ENCODE results near the gene RFPL3.
"Not testable (repeated sequence)": the region's sequence is repeated elsewhere in the genome, so short reads cannot be mapped to it uniquely, and the experiment has no call there.

RFPL3 gene

DNA sequence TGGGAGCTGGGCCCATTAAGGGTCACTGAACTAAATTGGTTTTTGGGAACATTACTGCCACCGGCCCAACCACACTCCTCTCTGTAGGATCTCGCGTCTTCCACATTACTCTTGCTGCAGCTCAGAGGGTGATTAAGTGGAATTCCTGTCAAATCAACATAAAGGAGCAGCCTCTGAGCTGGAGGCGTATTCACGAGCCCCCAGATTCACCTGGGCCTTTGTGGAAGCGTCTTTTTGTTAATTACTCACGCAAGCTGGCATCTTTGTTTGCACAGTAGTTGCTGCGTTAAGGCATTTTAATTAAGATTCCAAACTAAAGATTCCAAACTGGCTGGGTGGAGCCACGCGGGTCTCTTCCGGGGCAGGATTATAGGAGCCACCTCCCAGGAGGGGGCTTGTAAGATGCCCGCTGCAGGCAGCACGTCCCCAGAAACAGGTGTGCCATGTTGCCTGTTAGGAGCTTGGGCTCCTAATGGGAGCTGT is 21.5 kb upstream of the RFPL3 start:
- H3K9ac ChIP-seq (ENCODE audit: low read depth in 1 of 2, low read length in 2 of 2), result no peak overlapping the region
- peaks cover under 1 to 15% of the 10 kb centered on the region in 2 donors for H3K27me3 ChIP-seq (ENCODE audit: control insufficient read depth in 1 of 2, insufficient read depth in 2 of 2, low read length in 2 of 2)
- no peaks in the 10 kb centered on the region for H3K4me1 ChIP-seq (ENCODE audit: control insufficient read depth in 1 of 2, insufficient read depth in 2 of 2, low read length in 2 of 2)
- no peak overlapping the region for H3K27ac ChIP-seq (ENCODE audit: low read depth, low read length)
- H3K4me3 ChIP-seq (ENCODE audit: low read depth in 1 of 2, low read length in 2 of 2), result no peak overlapping the region
- no peaks in the 10 kb centered on the region for H3K36me3 ChIP-seq (ENCODE audit: control insufficient read depth in 1 of 2, insufficient read depth in 2 of 2, low read length in 2 of 2)
- no peaks in the 10 kb centered on the region for H3K9me3 ChIP-seq (ENCODE audit: control insufficient read depth in 1 of 2, low read length in 2 of 2)

DNA sequence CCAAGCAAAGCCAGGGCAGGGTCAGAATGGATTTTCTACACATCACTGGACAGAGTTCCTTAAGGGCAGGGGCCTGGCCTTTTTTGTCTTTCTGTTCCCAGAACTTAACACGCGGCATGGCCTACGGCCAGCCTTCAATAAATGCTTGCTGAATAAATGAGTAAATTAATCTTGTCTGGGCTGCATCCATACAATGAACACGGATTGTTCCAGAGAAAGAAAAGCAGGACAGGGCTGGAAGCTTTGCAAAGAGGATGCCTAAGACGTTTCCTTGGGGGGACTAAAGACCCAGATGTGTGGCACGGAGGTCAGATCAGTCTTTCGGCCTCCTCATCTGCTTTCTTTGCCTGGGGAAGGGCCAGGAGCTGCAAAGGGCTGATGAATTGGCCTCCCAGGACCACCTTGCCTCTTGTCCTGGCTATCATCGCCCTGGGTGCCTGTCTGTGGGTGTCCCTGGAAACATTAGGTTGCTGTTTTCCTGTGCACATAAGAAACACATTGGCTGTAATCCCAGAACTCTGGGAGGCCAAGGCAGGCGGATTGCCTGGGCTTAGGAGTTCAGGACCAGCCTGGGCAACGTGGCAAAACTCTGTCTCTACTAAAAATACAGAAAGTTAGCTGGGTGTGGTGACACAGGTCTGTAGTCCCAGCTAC is 20.8 kb upstream of the RFPL3 start:
- H3K36me3 ChIP-seq (ENCODE audit: control insufficient read depth in 1 of 2, insufficient read depth in 2 of 2, low read length in 2 of 2), result no peaks in the 10 kb centered on the region
- H3K9me3 ChIP-seq (ENCODE audit: control insufficient read depth in 1 of 2, low read length in 2 of 2), result no peaks in the 10 kb centered on the region
- H3K4me3 ChIP-seq (ENCODE audit: low read depth in 1 of 2, low read length in 2 of 2), result no peak overlapping the region
- no peaks in the 10 kb centered on the region for H3K4me1 ChIP-seq (ENCODE audit: control insufficient read depth in 1 of 2, insufficient read depth in 2 of 2, low read length in 2 of 2)
- H3K27ac ChIP-seq (ENCODE audit: low read depth, low read length), result no peak overlapping the region
- no peak overlapping the region for H3K9ac ChIP-seq (ENCODE audit: low read depth in 1 of 2, low read length in 2 of 2)
- peaks cover 5 to 15% of the 10 kb centered on the region in 2 donors for H3K27me3 ChIP-seq (ENCODE audit: control insufficient read depth in 1 of 2, insufficient read depth in 2 of 2, low read length in 2 of 2)

DNA sequence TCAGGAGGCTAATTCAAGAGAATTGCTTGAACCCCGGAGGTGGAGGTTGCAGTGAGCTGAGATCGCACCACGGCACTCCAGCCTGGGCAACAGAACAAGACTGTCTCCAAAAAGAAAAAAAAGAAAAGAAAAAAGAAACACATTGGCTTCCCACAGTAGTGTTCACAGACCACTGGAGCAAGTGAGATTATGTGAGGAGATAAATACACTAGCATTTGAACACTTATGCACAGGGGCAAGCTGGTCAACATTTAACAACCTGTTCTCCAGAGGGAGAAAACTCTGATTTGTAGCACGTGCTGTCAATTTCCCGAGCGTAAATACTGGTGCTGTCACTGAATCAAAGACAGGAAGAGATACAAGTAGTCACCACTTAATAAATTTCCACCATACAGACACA is 20.2 kb upstream of the RFPL3 start:
- H3K27ac ChIP-seq (ENCODE audit: low read depth, low read length), result not testable (repeated sequence)

GRCh38 chr22:32338757-32339156 is 18.9 kb upstream of the RFPL3 start:
- no peaks in the 10 kb centered on the region for H3K4me1 ChIP-seq (ENCODE audit: control insufficient read depth in 1 of 2, insufficient read depth in 2 of 2, low read length in 2 of 2)
- no peak overlapping the region for H3K4me3 ChIP-seq (ENCODE audit: low read depth in 1 of 2, low read length in 2 of 2)
- no peak overlapping the region for H3K9ac ChIP-seq (ENCODE audit: low read depth in 1 of 2, low read length in 2 of 2)
- H3K27me3 ChIP-seq (ENCODE audit: control insufficient read depth in 1 of 2, insufficient read depth in 2 of 2, low read length in 2 of 2), result peaks cover 5 to 12% of the 10 kb centered on the region in 2 donors
- no peaks in the 10 kb centered on the region for H3K36me3 ChIP-seq (ENCODE audit: control insufficient read depth in 1 of 2, insufficient read depth in 2 of 2, low read length in 2 of 2)
- no peak overlapping the region for H3K27ac ChIP-seq (ENCODE audit: low read depth, low read length)
- H3K9me3 ChIP-seq (ENCODE audit: control insufficient read depth in 1 of 2, low read length in 2 of 2), result no peaks in the 10 kb centered on the region

More for the DNA sequence above, 20.2 kb upstream of the RFPL3 start:
- H3K9me3 ChIP-seq (ENCODE audit: control insufficient read depth in 1 of 2, low read length in 2 of 2); H3K9ac ChIP-seq (ENCODE audit: low read depth in 1 of 2, low read length in 2 of 2); H3K4me1 ChIP-seq (ENCODE audit: control insufficient read depth in 1 of 2, insufficient read depth in 2 of 2, low read length in 2 of 2); H3K4me3 ChIP-seq (ENCODE audit: low read depth in 1 of 2, low read length in 2 of 2); H3K36me3 ChIP-seq (ENCODE audit: control insufficient read depth in 1 of 2, insufficient read depth in 2 of 2, low read length in 2 of 2): not testable (repeated sequence)
- peaks cover 5 to 15% of the 10 kb centered on the region in 2 donors for H3K27me3 ChIP-seq (ENCODE audit: control insufficient read depth in 1 of 2, insufficient read depth in 2 of 2, low read length in 2 of 2)

DNA sequence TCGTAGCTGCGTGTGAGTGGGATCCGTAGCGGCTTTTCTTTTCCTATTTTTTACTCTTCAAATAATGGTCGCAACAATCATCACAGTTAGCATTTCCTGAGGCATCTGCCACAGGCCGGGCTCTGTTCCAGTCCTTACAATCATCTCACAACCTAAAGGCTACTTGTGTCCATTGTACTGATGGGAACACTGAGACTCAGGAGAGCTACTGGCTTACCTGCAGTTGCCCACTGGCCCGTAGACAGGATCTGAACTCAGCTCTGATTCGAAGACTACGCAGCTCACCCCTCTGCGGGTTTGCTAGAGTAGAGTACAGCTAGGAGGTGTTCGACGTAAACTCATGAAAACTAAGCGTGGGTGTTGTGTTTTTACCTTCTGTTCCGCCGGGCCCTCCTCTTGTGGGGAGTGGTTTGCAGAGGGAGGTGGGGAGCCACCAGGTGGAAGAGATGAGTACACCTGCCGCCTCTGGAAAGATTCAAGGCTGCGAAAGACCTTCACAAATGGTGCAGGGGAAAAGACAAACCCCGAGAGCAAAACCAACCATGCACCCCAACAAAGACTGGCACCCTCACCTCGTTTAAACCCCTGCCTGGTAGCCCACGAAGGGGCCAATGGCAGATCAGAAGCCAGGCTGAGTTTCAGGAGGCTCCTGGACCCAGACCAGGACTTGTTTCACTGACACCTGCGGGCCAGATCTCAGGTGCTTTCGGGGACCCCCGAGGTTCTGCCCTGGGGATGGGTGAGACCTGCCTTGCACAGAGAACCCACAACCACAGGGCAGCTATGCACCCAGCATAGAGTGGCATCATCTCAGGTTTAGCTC is 18.3 kb upstream of the RFPL3 start:
- Histone ChIP-seq H3K27ac (ENCODE audit: low read depth, low read length) (no peak overlapping the region), H3K9ac (ENCODE audit: low read depth in 1 of 2, low read length in 2 of 2) (no peak overlapping the region), H3K36me3 (ENCODE audit: control insufficient read depth in 1 of 2, insufficient read depth in 2 of 2, low read length in 2 of 2) (no peaks in the 10 kb centered on the region), H3K27me3 (ENCODE audit: control insufficient read depth in 1 of 2, insufficient read depth in 2 of 2, low read length in 2 of 2) (peaks cover 5 to 7% of the 10 kb centered on the region in 2 donors), H3K4me3 (ENCODE audit: low read depth in 1 of 2, low read length in 2 of 2) (no peak overlapping the region), H3K9me3 (ENCODE audit: control insufficient read depth in 1 of 2, low read length in 2 of 2) (no peaks in the 10 kb centered on the region), H3K4me1 (ENCODE audit: control insufficient read depth in 1 of 2, insufficient read depth in 2 of 2, low read length in 2 of 2) (no peaks in the 10 kb centered on the region)

- H3K9ac ChIP-seq (ENCODE audit: low read depth in 1 of 2, low read length in 2 of 2), result no peak overlapping the region
- H3K4me1 ChIP-seq (ENCODE audit: control insufficient read depth in 1 of 2, insufficient read depth in 2 of 2, low read length in 2 of 2), result no peaks in the 10 kb centered on the region
- no peaks in the 10 kb centered on the region for H3K36me3 ChIP-seq (ENCODE audit: control insufficient read depth in 1 of 2, insufficient read depth in 2 of 2, low read length in 2 of 2)
- no peak overlapping the region for H3K27ac ChIP-seq (ENCODE audit: low read depth, low read length)
- H3K9me3 ChIP-seq (ENCODE audit: control insufficient read depth in 1 of 2, low read length in 2 of 2), result no peaks in the 10 kb centered on the region
- H3K4me3 ChIP-seq (ENCODE audit: low read depth in 1 of 2, low read length in 2 of 2), result no peak overlapping the region
- H3K27me3 ChIP-seq (ENCODE audit: control insufficient read depth in 1 of 2, insufficient read depth in 2 of 2, low read length in 2 of 2), result peaks cover 5 to 7% of the 10 kb centered on the region in 2 donors
These were observed 17.3 kb upstream of the RFPL3 start for GRCh38 chr22:32340411-32340810.

GRCh38 chr22:32341122-32341740 is 16.4 kb upstream of the RFPL3 start:
- Histone ChIP-seq H3K9me3 (ENCODE audit: control insufficient read depth in 1 of 2, low read length in 2 of 2) (no peaks in the 10 kb centered on the region), H3K27me3 (ENCODE audit: control insufficient read depth in 1 of 2, insufficient read depth in 2 of 2, low read length in 2 of 2) (peaks cover 5 to 7% of the 10 kb centered on the region in 2 donors), H3K27ac (ENCODE audit: low read depth, low read length) (no peak overlapping the region), H3K36me3 (ENCODE audit: control insufficient read depth in 1 of 2, insufficient read depth in 2 of 2, low read length in 2 of 2) (no peaks in the 10 kb centered on the region), H3K4me1 (ENCODE audit: control insufficient read depth in 1 of 2, insufficient read depth in 2 of 2, low read length in 2 of 2) (no peaks in the 10 kb centered on the region), H3K9ac (ENCODE audit: low read depth in 1 of 2, low read length in 2 of 2) (no peak overlapping the region), H3K4me3 (ENCODE audit: low read depth in 1 of 2, low read length in 2 of 2) (no peak overlapping the region)

GRCh38 chr22:32342977-32343376 is 14.7 kb upstream of the RFPL3 start:
- H3K9ac ChIP-seq (ENCODE audit: low read depth in 1 of 2, low read length in 2 of 2), result no peak overlapping the region
- peaks cover 5 to 7% of the 10 kb centered on the region in 2 donors for H3K27me3 ChIP-seq (ENCODE audit: control insufficient read depth in 1 of 2, insufficient read depth in 2 of 2, low read length in 2 of 2)
- H3K27ac ChIP-seq (ENCODE audit: low read depth, low read length), result no peak overlapping the region
- H3K4me1 ChIP-seq (ENCODE audit: control insufficient read depth in 1 of 2, insufficient read depth in 2 of 2, low read length in 2 of 2), result peaks cover 0 to 3% of the 10 kb centered on the region in 2 donors
- H3K36me3 ChIP-seq (ENCODE audit: control insufficient read depth in 1 of 2, insufficient read depth in 2 of 2, low read length in 2 of 2), result no peaks in the 10 kb centered on the region
- H3K4me3 ChIP-seq (ENCODE audit: low read depth in 1 of 2, low read length in 2 of 2), result no peak overlapping the region
- H3K9me3 ChIP-seq (ENCODE audit: control insufficient read depth in 1 of 2, low read length in 2 of 2), result no peaks in the 10 kb centered on the region

DNA sequence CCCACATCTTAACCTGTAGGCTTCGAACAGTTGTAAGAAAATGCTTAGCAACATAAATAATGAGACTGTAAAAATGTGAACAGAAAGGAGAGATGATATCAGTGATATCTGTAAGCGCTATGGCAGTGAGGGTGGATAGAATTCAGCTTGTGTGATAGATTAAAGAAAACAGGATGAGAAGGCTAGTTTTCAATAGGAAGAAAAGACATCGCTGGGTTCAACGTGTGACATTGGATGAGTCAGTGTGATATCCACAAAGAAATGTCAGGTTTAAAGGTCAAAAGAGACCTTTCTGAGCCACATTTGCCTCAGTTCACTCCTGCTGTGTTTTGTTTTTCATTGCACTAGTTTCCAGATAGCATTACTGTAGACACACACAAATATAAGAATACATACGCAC is 13.7 kb upstream of the RFPL3 start:
- no peak overlapping the region for H3K9ac ChIP-seq (ENCODE audit: low read depth in 1 of 2, low read length in 2 of 2)
- H3K4me1 ChIP-seq (ENCODE audit: control insufficient read depth in 1 of 2, insufficient read depth in 2 of 2, low read length in 2 of 2), result peaks cover 0 to 6% of the 10 kb centered on the region in 2 donors
- H3K27ac ChIP-seq (ENCODE audit: low read depth, low read length), result no peak overlapping the region
- H3K9me3 ChIP-seq (ENCODE audit: control insufficient read depth in 1 of 2, low read length in 2 of 2), result no peaks in the 10 kb centered on the region
- H3K27me3 ChIP-seq (ENCODE audit: control insufficient read depth in 1 of 2, insufficient read depth in 2 of 2, low read length in 2 of 2), result peaks cover 5 to 7% of the 10 kb centered on the region in 2 donors
- no peak overlapping the region for H3K4me3 ChIP-seq (ENCODE audit: low read depth in 1 of 2, low read length in 2 of 2)
- no peaks in the 10 kb centered on the region for H3K36me3 ChIP-seq (ENCODE audit: control insufficient read depth in 1 of 2, insufficient read depth in 2 of 2, low read length in 2 of 2)

- H3K4me3 ChIP-seq (ENCODE audit: low read depth in 1 of 2, low read length in 2 of 2), result no peak overlapping the region
- no peaks in the 10 kb centered on the region for H3K36me3 ChIP-seq (ENCODE audit: control insufficient read depth in 1 of 2, insufficient read depth in 2 of 2, low read length in 2 of 2)
- H3K4me1 ChIP-seq (ENCODE audit: control insufficient read depth in 1 of 2, insufficient read depth in 2 of 2, low read length in 2 of 2), result peaks cover 0 to 6% of the 10 kb centered on the region in 2 donors
- H3K27me3 ChIP-seq (ENCODE audit: control insufficient read depth in 1 of 2, insufficient read depth in 2 of 2, low read length in 2 of 2), result no peaks in the 10 kb centered on the region
- H3K27ac ChIP-seq (ENCODE audit: low read depth, low read length), result no peak overlapping the region
- no peaks in the 10 kb centered on the region for H3K9me3 ChIP-seq (ENCODE audit: control insufficient read depth in 1 of 2, low read length in 2 of 2)
- no peak overlapping the region for H3K9ac ChIP-seq (ENCODE audit: low read depth in 1 of 2, low read length in 2 of 2)
These were observed 9.5 kb upstream of the RFPL3 start for GRCh38 chr22:32348031-32348611.

All from duodenal mucosa (tissue), 2 donors.